B cell (primary cell): ENCODE measurements around the gene ATP1B3. TPM values are rescaled to one million over a fixed set of nuclear protein-coding genes. Genes with fewer than 3 reads are reported as not detected.

ENCODE experiments used
- ATAC-seq: fragments of 200-7000 bp; cut with Tn5 transposase; one replicate; pipeline ENCODE4 v1.10.0; 2021; ENCODE audit warnings: low read depth, mild to moderate bottlenecking, moderate number of reproducible peaks, moderate library complexity
- CTCF ChIA-PET: fragments of 350-600 bp; sonication (Branson Sonifier 250); formaldehyde crosslinking; loops from one replicate; lab custom pipeline; 2021; ENCODE audit warnings: antibody characterized with exemption, inconsistent platforms; lab: Charles Lee
- POLR2A ChIA-PET: fragments of 350-600 bp; sonication (Branson Sonifier 250); formaldehyde crosslinking; loops from one replicate; lab custom pipeline; 2021; ENCODE audit warnings: antibody characterized with exemption; lab: Charles Lee
- DNase-seq: peaks from one replicate; pipeline ENCODE4 v3.0.0; 2013
- H2AFZ ChIP-seq: 2 replicates; pipeline ENCODE4 v1.6.1; 2012; ENCODE audit warnings: mild to moderate bottlenecking, low read depth, low read length; ENCODE audit not compliant: insufficient read depth, poor library complexity, severe bottlenecking
- H3K27ac ChIP-seq, 2 donors: 1 replicate in 1 of 2; 2 replicates in 1 of 2; pipeline ENCODE4 v1.5.1; 2012 to 2013; ENCODE audit warnings: low read length in 2 of 2, mild to moderate bottlenecking in 2 of 2, moderate library complexity in 1 of 2
- H3K27me3 ChIP-seq, 4 experiments: fragments of 200-600 bp in 1 of 4; sonication (generic) in 1 of 4; replicated peaks in 1 of 4; 1 replicate in 2 of 4; 2 replicates in 2 of 4; pipeline versions ENCODE4 v1.6.1 to v1.7.0; 2013 to 2016; ENCODE audit warnings: low read length in 3 of 4, mild to moderate bottlenecking in 2 of 4, mixed read lengths in 1 of 4, moderate library complexity in 1 of 4; ENCODE audit not compliant: insufficient read depth in 4 of 4, control insufficient read depth in 3 of 4; ENCODE audit errors: control extremely low read depth in 1 of 4
- H3K36me3 ChIP-seq, 2 experiments: replicated peaks in 1 of 2; 1 replicate in 1 of 2; 2 replicates in 1 of 2; pipeline versions ENCODE4 v1.6.1 to v1.7.1; 2013; ENCODE audit warnings: low read length in 1 of 2; ENCODE audit not compliant: insufficient read depth in 2 of 2, control insufficient read depth in 1 of 2; ENCODE audit errors: control extremely low read depth in 1 of 2, extremely low read depth in 1 of 2
- H3K4me1 ChIP-seq, 2 donors: fragments of 200-600 bp in 1 of 2; sonication (generic) in 1 of 2; 1 replicate in 1 of 2; 2 replicates in 1 of 2; pipeline versions ENCODE4 v1.5.1 to v1.6.1; 2013 to 2017; ENCODE audit warnings: low read length in 2 of 2; ENCODE audit not compliant: control insufficient read depth in 2 of 2, insufficient read depth in 2 of 2
- H3K4me2 ChIP-seq: replicated peaks from 2 replicates; pipeline ENCODE3; 2012; ENCODE audit warnings: mild to moderate bottlenecking, low read depth, low read length; ENCODE audit not compliant: poor library complexity, severe bottlenecking
- H3K4me3 ChIP-seq, 5 experiments: fragments of 200-600 bp in 1 of 5; sonication (generic) in 1 of 5; 1 replicate in 3 of 5; 2 replicates in 2 of 5; pipeline versions ENCODE4 v1.5.1 to v1.7.0; 2011 to 2016; ENCODE audit warnings: low read length in 4 of 5, mild to moderate bottlenecking in 4 of 5, low read depth in 2 of 5, control low read depth in 1 of 5, moderate library complexity in 1 of 5; ENCODE audit not compliant: insufficient read depth in 1 of 5; ENCODE audit errors: control extremely low read depth in 1 of 5, extremely low read depth in 1 of 5
- H3K79me2 ChIP-seq: fragments of 200-600 bp; sonication (generic); one replicate; pipeline ENCODE4 v1.6.0; 2016; ENCODE audit warnings: low read length; ENCODE audit not compliant: control insufficient read depth, insufficient read depth
- H3K9ac ChIP-seq: fragments of 200-600 bp; sonication (generic); 2 replicates; pipeline ENCODE4 v1.6.1; 2017; ENCODE audit warnings: mild to moderate bottlenecking, low read length, moderate library complexity
- H3K9me3 ChIP-seq, 3 donors: one replicate each; pipeline versions ENCODE4 v1.6.1 to v1.7.1; 2013; ENCODE audit warnings: low read length in 2 of 3; ENCODE audit not compliant: control insufficient read depth in 2 of 3, insufficient read depth in 1 of 3; ENCODE audit errors: control extremely low read depth in 1 of 3
- H4K20me1 ChIP-seq: 2 replicates; pipeline ENCODE4 v1.6.0; 2012; ENCODE audit warnings: mild to moderate bottlenecking, low read length; ENCODE audit not compliant: insufficient read depth, control insufficient read depth, poor library complexity, severe bottlenecking
- H3K27ac Mint-ChIP-seq: one replicate; pipeline ENCODE4 v1.8.0; 2021; ENCODE audit warnings: mixed read lengths
- H3K27me3 Mint-ChIP-seq: one replicate; pipeline ENCODE4 v1.8.0; 2021; ENCODE audit warnings: mixed read lengths
- H3K4me1 Mint-ChIP-seq: one replicate; pipeline ENCODE4 v1.8.0; 2021; ENCODE audit warnings: mixed read lengths
- H3K4me3 Mint-ChIP-seq: one replicate; pipeline ENCODE4 v1.8.0; 2021; ENCODE audit warnings: mixed read lengths
- H3K9me3 Mint-ChIP-seq: one replicate; pipeline ENCODE4 v1.8.0; 2022; ENCODE audit warnings: mixed read lengths; ENCODE audit not compliant: insufficient read depth
- EZH2 ChIP-seq: IDR thresholded peaks from 2 replicates; pipeline ENCODE4 v1.6.1; 2012; ENCODE audit warnings: borderline replicate concordance, low read depth, mild to moderate bottlenecking, moderate library complexity, low read length; ENCODE audit not compliant: insufficient read depth, poor library complexity, severe bottlenecking
- WGBS: methylation state at CpG from one replicate; pipeline ENCODE4 v1.1.5; 2013; ENCODE audit warnings: missing lambda C conversion rate; ENCODE audit not compliant: insufficient coverage; 5-methylcytosine and 5-hydroxymethylcytosine counted together
- intact Hi-C: fragments of 100-400 bp; cut with micrococcal nuclease; formaldehyde crosslinking; loops from one replicate; pipeline ENCODE4 v1.10.0; 2022
- polyA plus RNA-seq: library from polyadenylated mRNA; depleted of rRNA; stranded (reverse); fragments of >200 nt; gene quantifications from 2 replicates; pipeline ENCODE4 v1.2.3, GENCODE V29; 2012
- total RNA-seq, 2 donors: library from RNA; stranded (reverse); fragments of 120-200 nt in 1 of 2; gene quantifications; 1 replicate in 1 of 2; 2 replicates in 1 of 2; pipeline versions ENCODE4 v1.2.3 to v1.2.4, GENCODE V29; 2013 to 2022
- TF ChIP-seq, protein P1 (sequence below): fragments of 200-600 bp; IDR thresholded peaks from one replicate; pipeline ENCODE4 v1.8.0; 2022; ENCODE audit warnings: antibody characterized with exemption, mild to moderate bottlenecking

The ATP1B3 gene
- total and polyA plus RNA-seq, 2 donors (not counting 1 experiment from before 2014, with no cell fraction given) = 20.7 to 28.8 TPM

- Mint-ChIP-seq H3K9me3 (no peaks in the 10 kb centered on the region), H3K4me1 (no peaks in the 10 kb centered on the region), H3K27me3 (no peaks in the 10 kb centered on the region), H3K27ac (no peak overlapping the region), H3K4me3 (no peak overlapping the region)
- H3K9ac ChIP-seq = no peak overlapping the region
- POLR2A ChIA-PET = no interaction called here
- no peaks in the 10 kb centered on the region for H3K9me3 ChIP-seq
- TF ChIP-seq, protein P1, sequence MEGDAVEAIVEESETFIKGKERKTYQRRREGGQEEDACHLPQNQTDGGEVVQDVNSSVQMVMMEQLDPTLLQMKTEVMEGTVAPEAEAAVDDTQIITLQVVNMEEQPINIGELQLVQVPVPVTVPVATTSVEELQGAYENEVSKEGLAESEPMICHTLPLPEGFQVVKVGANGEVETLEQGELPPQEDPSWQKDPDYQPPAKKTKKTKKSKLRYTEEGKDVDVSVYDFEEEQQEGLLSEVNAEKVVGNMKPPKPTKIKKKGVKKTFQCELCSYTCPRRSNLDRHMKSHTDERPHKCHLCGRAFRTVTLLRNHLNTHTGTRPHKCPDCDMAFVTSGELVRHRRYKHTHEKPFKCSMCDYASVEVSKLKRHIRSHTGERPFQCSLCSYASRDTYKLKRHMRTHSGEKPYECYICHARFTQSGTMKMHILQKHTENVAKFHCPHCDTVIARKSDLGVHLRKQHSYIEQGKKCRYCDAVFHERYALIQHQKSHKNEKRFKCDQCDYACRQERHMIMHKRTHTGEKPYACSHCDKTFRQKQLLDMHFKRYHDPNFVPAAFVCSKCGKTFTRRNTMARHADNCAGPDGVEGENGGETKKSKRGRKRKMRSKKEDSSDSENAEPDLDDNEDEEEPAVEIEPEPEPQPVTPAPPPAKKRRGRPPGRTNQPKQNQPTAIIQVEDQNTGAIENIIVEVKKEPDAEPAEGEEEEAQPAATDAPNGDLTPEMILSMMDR = no peak
- TF ChIP-seq EZH2 = no peak
- H3K27me3 ChIP-seq = no peaks in the 10 kb centered on the region
- no peak overlapping the region for H3K4me3 ChIP-seq
- intact Hi-C loops = no loop called here
- H4K20me1 ChIP-seq = no peaks in the 10 kb centered on the region
- CTCF ChIA-PET = no interaction called here
- no peak overlapping the region for H2AFZ ChIP-seq
- H3K4me1 ChIP-seq = no peaks in the 10 kb centered on the region
- H3K4me2 ChIP-seq = no peak overlapping the region
- no peak for DNase-seq
- H3K27ac ChIP-seq = no peak overlapping the region
- H3K79me2 ChIP-seq = no peaks in the 10 kb centered on the region
- no peak for ATAC-seq
- H3K36me3 ChIP-seq = no peaks in the 10 kb centered on the region
- WGBS = 80% methylated on average over 1 of the region's 2 CpGs
Measured at GRCh38 chr3:141828890-141829289, 47.6 kb upstream of the ATP1B3 start.

- POLR2A ChIA-PET = no interaction called here
- ATAC-seq = no peak
Measured at GRCh38 chr3:141830508-141830907, 45.9 kb upstream of the ATP1B3 start.

More at GRCh38 chr3:141830508-141830907, 45.9 kb upstream of the ATP1B3 start:
- Histone ChIP-seq H3K4me3 (no peak overlapping the region), H3K27me3 (no peaks in the 10 kb centered on the region), H3K9ac (no peak overlapping the region), H3K4me1 (no peaks in the 10 kb centered on the region), H4K20me1 (no peaks in the 10 kb centered on the region), H2AFZ (no peak overlapping the region), H3K79me2 (no peaks in the 10 kb centered on the region), H3K4me2 (no peak overlapping the region), H3K27ac (no peak overlapping the region), H3K36me3 (no peaks in the 10 kb centered on the region), H3K9me3 (peaks cover 0 to 3% (median 0%) of the 10 kb centered on the region in 3 donors)
- no peak overlapping the region for H3K27ac Mint-ChIP-seq
- TF ChIP-seq, protein P1 = no peak
- no peak for TF ChIP-seq EZH2
- H3K9me3 Mint-ChIP-seq = no peaks in the 10 kb centered on the region
- CTCF ChIA-PET = no interaction called here
- no peak overlapping the region for H3K4me3 Mint-ChIP-seq
- intact Hi-C loops = no loop called here
- no peaks in the 10 kb centered on the region for H3K27me3 Mint-ChIP-seq
- no peaks in the 10 kb centered on the region for H3K4me1 Mint-ChIP-seq
- DNase-seq = no peak
- 94% methylated on average over 5 of the region's 6 CpGs for WGBS
